A549 treated with dexamethasone at 1 μM for 4 hours (cell line): Measurements from ENCODE around the gene WNT7A. TPM values are rescaled to one million over a fixed set of nuclear protein-coding genes. Genes with fewer than 3 reads are reported as not detected.

Experiments used
- total RNA-seq: library from RNA; stranded (reverse); fragments of 200-300 nt; extraction: Qiagen RNA extraction; gene quantifications from 5 replicates; pipeline ENCODE4 v1.2.3, GENCODE V29; 2022

The WNT7A gene
- total RNA-seq: 0.04 to 0.08 TPM (median 0.06 TPM) in 5 replicates

GRCh38 chr3:13879946-13880810 is at the start of gene WNT7A:
WNT7A (minus strand) TSS chr3:13880071; CDS start chr3:13879816, 255 bp downstream.

Other genes starting within 250 kb of the WNT7A start
- 36.6 to 41.5 TPM (median 41.0 TPM) in 5 replicates for gene CHCHD4, start 244.8 kb upstream of the WNT7A start, total RNA-seq
- gene TMEM43, start 245.0 kb upstream of the WNT7A start, total RNA-seq: 128 to 168 TPM (median 161 TPM) in 5 replicates